Fibroblast of the conjunctiva (primary cell): ENCODE measurements around the gene CLIC1.

Experiments used
- DNase-seq: peaks from one replicate; pipeline ENCODE4 v3.0.0-alpha.2; 2010; ENCODE audit warnings: low read depth

Gene CLIC1

GRCh38 chr6:31768363-31769257, 32.3 kb upstream of the CLIC1 start:
- no peak for DNase-seq

- DNase-seq: no peak
These were observed 30.8 kb upstream of the CLIC1 start for GRCh38 chr6:31767096-31767645.

GRCh38 chr6:31765910-31766794, 29.8 kb upstream of the CLIC1 start:
- no peak for DNase-seq

GRCh38 chr6:31765559-31765909, 29.2 kb upstream of the CLIC1 start:
- DNase-seq: no peak

GRCh38 chr6:31764198-31764597, 27.9 kb upstream of the CLIC1 start:
- DNase-seq: no peak

- no peak for DNase-seq
These were observed 27.2 kb upstream of the CLIC1 start for GRCh38 chr6:31763619-31763940.

GRCh38 chr6:31762878-31763618, 26.7 kb upstream of the CLIC1 start:
- no peak for DNase-seq

- no peak for DNase-seq
These were observed 26.0 kb upstream of the CLIC1 start, which contains the start of gene SAPCD1 for GRCh38 chr6:31762356-31762755. TSS of gene SAPCD1 (plus strand) at chr6:31762656. CDS start at chr6:31763055, 399 bp downstream.

GRCh38 chr6:31761343-31761742, 25.0 kb upstream of the CLIC1 start:
- no peak for DNase-seq

GRCh38 chr6:31760790-31761189, 24.5 kb upstream of the CLIC1 start:
- no peak for DNase-seq

GRCh38 chr6:31758281-31758680, 22.0 kb upstream of the CLIC1 start:
- DNase-seq: no peak

GRCh38 chr6:31752739-31753319, 16.5 kb upstream of the CLIC1 start:
- DNase-seq: no peak

- no peak for DNase-seq
These were observed 14.2 kb upstream of the CLIC1 start for GRCh38 chr6:31750411-31751022.

- DNase-seq: no peak
These were observed 13.1 kb upstream of the CLIC1 start for GRCh38 chr6:31749301-31750036.

GRCh38 chr6:31744422-31744821, 8.1 kb upstream of the CLIC1 start:
- DNase-seq: no peak

- DNase-seq: no peak
These were observed 6.6 kb upstream of the CLIC1 start for GRCh38 chr6:31742894-31743293.

- DNase-seq: no peak
These were observed 5.5 kb upstream of the CLIC1 start for GRCh38 chr6:31741815-31742214.

GRCh38 chr6:31740397-31741223, 4.3 kb upstream of the CLIC1 start:
- DNase-seq: no peak

GRCh38 chr6:31739639-31740396, 3.5 kb upstream of the CLIC1 start, which contains the start of gene MSH5:
TSS of gene MSH5 (plus strand) at chr6:31740005. CDS start at chr6:31740467, 462 bp downstream.
- DNase-seq: peak; percentile 99
